Transverse colon (tissue), 4 donors: Measurements from ENCODE around the gene AGAP1.

Source experiments
- CTCF ChIP-seq, 5 experiments: fragments of 200-600 bp in 3 of 5; fragments of 450-650 bp in 2 of 5; sonication (generic) in 3 of 5; IDR thresholded peaks; 1 replicate in 2 of 5; 2 replicates in 3 of 5; pipeline ENCODE4 v1.5.1; 2016 to 2017; ENCODE audit warnings: antibody characterized with exemption in 5 of 5, inconsistent platforms in 3 of 5, mild to moderate bottlenecking in 2 of 5, moderate library complexity in 1 of 5
- EP300 ChIP-seq: sonication (generic); formaldehyde crosslinking; IDR thresholded peaks from one replicate; pipeline ENCODE4 v1.6.1; 2017; ENCODE audit warnings: antibody characterized with exemption, low read depth
- POLR2A ChIP-seq: fragments of 450-650 bp; IDR thresholded peaks from one replicate; pipeline ENCODE4 v1.6.1; 2016; ENCODE audit warnings: antibody characterized with exemption, mild to moderate bottlenecking, moderate library complexity
- POLR2AphosphoS5 ChIP-seq, 3 donors: sonication (generic); formaldehyde crosslinking; IDR thresholded peaks; one replicate each; pipeline ENCODE4 v1.6.1; 2016; ENCODE audit warnings: antibody characterized with exemption in 3 of 3

- TF ChIP-seq CTCF (IDR thresholded peaks at IDR 0.05) (peak; percentile 87 to 95 (median 91)), POLR2A (no peak), POLR2AphosphoS5 (IDR thresholded peaks at IDR 0.05) (peak in 1 of 3 donors; percentile 17), EP300 (no peak)
Measured at GRCh38 chr2:235766278-235766677, 272.4 kb downstream of the AGAP1 start.
